ENCODE results near the gene CYTH4. TPM values are rescaled to one million over a fixed set of nuclear protein-coding genes. Genes with fewer than 3 reads are reported as not detected.

Gene CYTH4
- total and polyA plus RNA-seq, 10 of the 15 experiments (the other 5 are each of a cell fraction or from before 2014, with no cell fraction given), result 1.5 to 27.3 (median 16.9) TPM

GRCh38 chr22:37303821-37304274 lies 21.5 kb downstream of the CYTH4 start (continued):
- TF ChIP-seq NKRF (conservative IDR thresholded peaks at IDR 0.05), result no peak
- no peak for TF ChIP-seq POLR2A (IDR thresholded peaks at IDR 0.05; ENCODE audit: low read depth, low read length)
- no peak for TF ChIP-seq ZBTB11 (CRISPR knock-in tag; IDR thresholded peaks at IDR 0.05)
- TF ChIP-seq PBX3 (IDR thresholded peaks at IDR 0.05; ENCODE audit: insufficient replicate concordance, low read depth, low read length), result no peak
- TF ChIP-seq MYC (IDR thresholded peaks at IDR 0.05; ENCODE audit: insufficient read depth, insufficient read length, insufficient replicate concordance, low read length, severe bottlenecking), result no peak
- TF ChIP-seq IKZF1 (conservative IDR thresholded peaks at IDR 0.05), result no peak
- TF ChIP-seq ZNF207 (IDR thresholded peaks at IDR 0.05; ENCODE audit: borderline replicate concordance), result no peak
- no peak for TF ChIP-seq MLLT1 (IDR thresholded peaks at IDR 0.05)
- no peak for TF ChIP-seq SMARCA5 (IDR thresholded peaks at IDR 0.05)
- TF ChIP-seq USF2 (IDR thresholded peaks at IDR 0.05; ENCODE audit: borderline replicate concordance, low read depth, low read length), result no peak
- no peak for TF ChIP-seq MEF2A (IDR thresholded peaks at IDR 0.05; ENCODE audit: insufficient read depth, low read depth, low read length)
- no peak for TF ChIP-seq GATAD2B (conservative IDR thresholded peaks at IDR 0.05; ENCODE audit: low read depth)
- no peak for TF ChIP-seq ZNF687 (IDR thresholded peaks at IDR 0.05)
- no peak for TF ChIP-seq MYB (IDR thresholded peaks at IDR 0.05; ENCODE audit: borderline replicate concordance, low read depth, low read length)

All from GM12878 (cell line).